H1 (cell line): ENCODE data around the gene CSTF3. TPM values are rescaled to one million over a fixed set of nuclear protein-coding genes. Genes with fewer than 3 reads are reported as not detected.

ENCODE experiments used
- CHD7 ChIP-seq: fragments of 300-600 bp; sonication (generic); IDR thresholded peaks from 2 replicates; pipeline ENCODE4 v1.7.1; 2012; ENCODE audit warnings: low read length, moderate library complexity, mild to moderate bottlenecking, inconsistent platforms; ENCODE audit not compliant: insufficient replicate concordance
- CREB1 ChIP-seq: IDR thresholded peaks from 2 replicates; pipeline ENCODE4 v1.6.1; 2012; ENCODE audit warnings: inconsistent platforms
- NANOG ChIP-seq: IDR thresholded peaks from 2 replicates; pipeline ENCODE4 v1.6.1; 2011; ENCODE audit warnings: low read length, low read depth, mild to moderate bottlenecking, inconsistent platforms; ENCODE audit not compliant: insufficient read depth, poor library complexity, severe bottlenecking
- RBBP5 ChIP-seq: IDR thresholded peaks from 2 replicates; pipeline ENCODE4 v1.7.1; 2012; ENCODE audit warnings: low read depth, mild to moderate bottlenecking, inconsistent platforms, low read length, moderate library complexity, borderline replicate concordance
- SRF ChIP-seq: IDR thresholded peaks from 2 replicates; pipeline ENCODE4 v1.6.1; 2011; ENCODE audit warnings: mild to moderate bottlenecking, low read depth, low read length, moderate library complexity
- TEAD4 ChIP-seq: IDR thresholded peaks from 2 replicates; pipeline ENCODE4 v1.6.1; 2012; ENCODE audit warnings: low read depth, low read length, inconsistent platforms, mixed read lengths
- polyA plus RNA-seq, 7 experiments: library from polyadenylated mRNA; depleted of rRNA in 3 of 7; stranded (reverse) in 5 of 7; unstranded in 2 of 7; fragments of >200 nt in 5 of 7; fragments of 200-250 nt in 2 of 7; gene quantifications; 1 replicate in 5 of 7; 2 replicates in 1 of 7; 4 replicates in 1 of 7; pipeline versions ENCODE4 v1.2.1 to v1.2.3, GENCODE V29; 2011 to 2013; ENCODE audit warnings: missing spikeins in 2 of 7, mixed read lengths in 2 of 7
- total RNA-seq: library from RNA; stranded (reverse); fragmentation: NEBNext Ultra II Directional; extraction: Animal tissue kit (Norgen Biotek cat#: 25700); gene quantifications from 2 replicates; pipeline ENCODE4 v1.2.1, GENCODE V29; 2021
- TF ChIP-seq, protein P1 (sequence below): IDR thresholded peaks from 2 replicates; pipeline ENCODE4 v1.6.1; 2012; ENCODE audit warnings: inconsistent platforms

Gene CSTF3
- total and polyA plus RNA-seq, 2 of the 8 experiments (the other 6 are each of a cell fraction or from before 2014, with no cell fraction given), result 22.3 to 54.7 TPM

DNA sequence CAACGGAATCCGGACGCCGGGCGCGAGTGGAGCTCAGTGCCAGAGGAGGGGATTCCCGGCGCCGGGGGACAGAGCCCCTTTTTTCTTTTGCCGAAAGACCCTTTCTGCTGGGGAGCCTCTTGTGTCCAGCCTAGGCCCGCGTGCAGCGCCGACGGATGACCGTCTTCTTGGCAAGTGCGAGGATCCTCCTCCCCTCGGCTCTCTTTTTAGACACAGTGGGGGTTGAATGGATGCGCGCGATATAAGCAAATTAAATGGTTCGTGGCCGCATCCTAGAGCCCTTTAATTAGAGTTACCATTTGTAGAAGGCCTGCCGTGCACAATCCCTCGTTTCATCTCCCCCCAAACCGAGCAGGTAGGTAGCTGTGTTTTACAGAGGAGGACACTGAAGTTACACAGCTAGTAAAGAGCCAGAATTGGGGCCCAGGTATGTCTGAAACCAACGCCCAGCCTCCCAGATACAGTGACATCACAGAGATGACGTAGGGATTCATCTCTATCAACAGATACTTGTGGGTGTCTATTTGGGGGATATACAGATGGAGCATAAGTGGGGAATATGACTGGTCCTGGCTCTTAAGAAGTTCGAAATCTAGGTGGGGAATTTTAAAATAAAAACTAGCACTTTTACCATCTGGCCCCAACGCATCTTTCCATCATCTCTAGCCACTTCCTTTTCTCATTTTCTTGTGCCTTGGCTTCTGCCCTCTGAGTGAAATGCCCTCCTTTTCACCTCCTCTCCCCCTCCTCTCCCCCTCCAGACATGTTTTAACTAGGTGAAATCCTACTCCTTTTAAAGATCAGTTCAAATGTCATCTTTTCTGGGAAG, 121.0 kb downstream of the CSTF3 start (continued):
- TF ChIP-seq CHD7 (no peak), NANOG (no peak), TEAD4 (no peak), SRF (no peak), RBBP5 (0 out of 2 replicates have a peak, but pooled peaks have one; percentile 24), CREB1 (peak; percentile 52)
- TF ChIP-seq, protein P1, sequence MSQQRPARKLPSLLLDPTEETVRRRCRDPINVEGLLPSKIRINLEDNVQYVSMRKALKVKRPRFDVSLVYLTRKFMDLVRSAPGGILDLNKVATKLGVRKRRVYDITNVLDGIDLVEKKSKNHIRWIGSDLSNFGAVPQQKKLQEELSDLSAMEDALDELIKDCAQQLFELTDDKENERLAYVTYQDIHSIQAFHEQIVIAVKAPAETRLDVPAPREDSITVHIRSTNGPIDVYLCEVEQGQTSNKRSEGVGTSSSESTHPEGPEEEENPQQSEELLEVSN, result peak; percentile 40; the same call in 1 of the 2 replicates
